H9 (cell line): Measurements from ENCODE around the gene POU2F2. TPM values are rescaled to one million over a fixed set of nuclear protein-coding genes. Genes with fewer than 3 reads are reported as not detected.
A peak's percentile ranks its signal among the peaks of the same experiment; 100 is the strongest.

Experiments used
- DNase-seq: peaks from one replicate; pipeline ENCODE4 v3.0.0-alpha.2; 2017
- H2AFZ ChIP-seq: one replicate; pipeline ENCODE4 v1.6.1; 2013; ENCODE audit warnings: mild to moderate bottlenecking, low read length, control low read depth, moderate library complexity
- H2AK5ac ChIP-seq: 2 replicates; pipeline ENCODE4 v1.6.1; 2013; ENCODE audit warnings: low read length, control low read depth, mixed read lengths; ENCODE audit not compliant: insufficient read length
- H2BK120ac ChIP-seq: one replicate; pipeline ENCODE4 v1.6.1; 2013; ENCODE audit warnings: low read depth, mild to moderate bottlenecking, low read length, control low read depth, inconsistent platforms; ENCODE audit not compliant: poor library complexity, severe bottlenecking
- H2BK12ac ChIP-seq: 2 replicates; pipeline ENCODE4 v1.6.1; 2013; ENCODE audit warnings: low read length, control low read depth, mixed read lengths, low read depth; ENCODE audit not compliant: insufficient read length
- H2BK15ac ChIP-seq: 2 replicates; pipeline ENCODE4 v1.6.1; 2013; ENCODE audit warnings: low read depth, low read length, control low read depth
- H2BK20ac ChIP-seq: one replicate; pipeline ENCODE4 v1.6.1; 2013; ENCODE audit warnings: low read depth, mild to moderate bottlenecking, low read length, control low read depth, inconsistent platforms; ENCODE audit not compliant: poor library complexity, severe bottlenecking
- H2BK5ac ChIP-seq: 2 replicates; pipeline ENCODE4 v1.6.1; 2013; ENCODE audit warnings: low read length, control low read depth, mixed read lengths; ENCODE audit not compliant: insufficient read length
- H3K14ac ChIP-seq: 2 replicates; pipeline ENCODE4 v1.6.1; 2013; ENCODE audit warnings: low read length, control low read depth; ENCODE audit not compliant: insufficient read depth
- H3K18ac ChIP-seq: 2 replicates; pipeline ENCODE4 v1.6.1; 2013; ENCODE audit warnings: low read depth, mild to moderate bottlenecking, mixed read lengths, low read length, control low read depth; ENCODE audit not compliant: insufficient read length
- H3K23ac ChIP-seq: 2 replicates; pipeline ENCODE4 v1.6.1; 2013; ENCODE audit warnings: low read length, control low read depth, mixed read lengths, low read depth; ENCODE audit not compliant: insufficient read length
- H3K23me2 ChIP-seq: 2 replicates; pipeline ENCODE4 v1.6.1; 2013; ENCODE audit warnings: low read depth, mild to moderate bottlenecking, mixed read lengths, low read length, control low read depth; ENCODE audit not compliant: insufficient read length, poor library complexity, severe bottlenecking
- H3K27ac ChIP-seq: 2 replicates; pipeline ENCODE4 v1.5.1; 2013; ENCODE audit warnings: low read length, control low read depth, mixed read lengths, low read depth; ENCODE audit not compliant: insufficient read length
- H3K27me3 ChIP-seq: 2 replicates; pipeline ENCODE4 v1.6.1; 2013; ENCODE audit warnings: low read length, control low read depth, inconsistent platforms; ENCODE audit not compliant: insufficient read depth
- H3K4ac ChIP-seq: 2 replicates; pipeline ENCODE4 v1.6.1; 2013; ENCODE audit warnings: low read depth, mild to moderate bottlenecking, control low read depth, inconsistent platforms, low read length, moderate library complexity
- H3K4me1 ChIP-seq: 2 replicates; pipeline ENCODE4 v1.6.1; 2013; ENCODE audit warnings: low read length, control low read depth, inconsistent platforms; ENCODE audit not compliant: insufficient read depth
- H3K4me2 ChIP-seq: 2 replicates; pipeline ENCODE4 v1.6.1; 2013; ENCODE audit warnings: low read length, control low read depth, mixed read lengths; ENCODE audit not compliant: insufficient read length, insufficient read depth
- H3K56ac ChIP-seq: 2 replicates; pipeline ENCODE4 v1.6.1; 2013; ENCODE audit warnings: low read depth, mild to moderate bottlenecking, mixed read lengths, low read length, control low read depth; ENCODE audit not compliant: insufficient read length
- H3K79me1 ChIP-seq: 2 replicates; pipeline ENCODE4 v1.6.1; 2013; ENCODE audit warnings: low read depth, mild to moderate bottlenecking, moderate library complexity, low read length, control low read depth, inconsistent platforms; ENCODE audit not compliant: insufficient read depth, poor library complexity, severe bottlenecking
- H3K79me2 ChIP-seq: 2 replicates; pipeline ENCODE4 v1.6.1; 2013; ENCODE audit warnings: low read length, control low read depth, inconsistent platforms; ENCODE audit not compliant: insufficient read depth
- H3K9ac ChIP-seq: 2 replicates; pipeline ENCODE4 v1.6.1; 2013; ENCODE audit warnings: low read length, control low read depth, mixed read lengths; ENCODE audit not compliant: insufficient read length; ENCODE audit errors: extremely low read depth
- H3K9me3 ChIP-seq: one replicate; pipeline ENCODE4 v1.6.1; 2013; ENCODE audit warnings: low read depth, low read length, inconsistent platforms; ENCODE audit not compliant: control insufficient read depth
- H3T11ph ChIP-seq: one replicate; pipeline ENCODE4 v1.6.1; 2013; ENCODE audit warnings: mild to moderate bottlenecking, low read length, control low read depth, inconsistent platforms
- H4K20me1 ChIP-seq: one replicate; pipeline ENCODE4 v1.6.1; 2013; ENCODE audit not compliant: control insufficient read depth, insufficient read length, insufficient read depth
- H4K5ac ChIP-seq: 2 replicates; pipeline ENCODE4 v1.6.1; 2013; ENCODE audit warnings: low read depth, mild to moderate bottlenecking, mixed read lengths, low read length, control low read depth; ENCODE audit not compliant: insufficient read length
- H4K8ac ChIP-seq: replicated peaks from 2 replicates; pipeline ENCODE4 v1.6.1; 2013; ENCODE audit warnings: low read length, control low read depth, mixed read lengths, low read depth; ENCODE audit not compliant: insufficient read length
- H4K91ac ChIP-seq: 2 replicates; pipeline ENCODE4 v1.6.1; 2013; ENCODE audit warnings: low read depth, mild to moderate bottlenecking, moderate library complexity, mixed read lengths, low read length, control low read depth; ENCODE audit not compliant: insufficient read length
- H3K27ac Mint-ChIP-seq, 3 experiments: 2 replicates in 2 of 3; 3 replicates in 1 of 3; pipeline ENCODE4 v1.8.0; 2020 to 2021; ENCODE audit warnings: mixed read lengths in 3 of 3, mild to moderate bottlenecking in 1 of 3, moderate library complexity in 1 of 3
- H3K27me3 Mint-ChIP-seq: 2 replicates; pipeline ENCODE4 v1.8.0; 2021; ENCODE audit warnings: low read depth, mild to moderate bottlenecking, moderate library complexity, mixed read lengths
- H3K36me3 Mint-ChIP-seq, 3 experiments: 2 replicates in 2 of 3; 3 replicates in 1 of 3; pipeline ENCODE4 v1.8.0; 2020 to 2021; ENCODE audit warnings: low read depth in 3 of 3, mixed read lengths in 3 of 3; ENCODE audit not compliant: insufficient read depth in 1 of 3
- H3K4me1 Mint-ChIP-seq, 2 experiments: 2 replicates each; pipeline ENCODE4 v1.8.0; 2020; ENCODE audit warnings: mixed read lengths in 2 of 2
- H3K4me3 Mint-ChIP-seq, 2 experiments: 2 replicates in 1 of 2; 3 replicates in 1 of 2; pipeline ENCODE4 v1.8.0; 2020 to 2021; ENCODE audit warnings: mild to moderate bottlenecking in 2 of 2, mixed read lengths in 2 of 2, moderate library complexity in 1 of 2
- H3K9me3 Mint-ChIP-seq, 2 experiments: 2 replicates in 1 of 2; 3 replicates in 1 of 2; pipeline ENCODE4 v1.8.0; 2020; ENCODE audit warnings: mild to moderate bottlenecking in 2 of 2, mixed read lengths in 2 of 2, moderate library complexity in 1 of 2
- CTCF ChIP-seq: fragments of 200-600 bp; sonication (generic); conservative IDR thresholded peaks from 3 replicates; pipeline ENCODE4 v1.8.0; 2021; ENCODE audit warnings: antibody characterized with exemption, mild to moderate bottlenecking
- WGBS: extraction: QIAGEN DNeasy Blood & Tissue Kit; methylation state at CpG from one replicate; pipeline ENCODE4 v1.1.7; 2013; ENCODE audit warnings: missing lambda C conversion rate, low lambda C conversion rate, mixed read lengths; ENCODE audit not compliant: insufficient read length; ENCODE audit errors: extremely low coverage; 5-methylcytosine and 5-hydroxymethylcytosine counted together
- total RNA-seq: library from RNA; stranded (reverse); gene quantifications from 2 replicates; pipeline ENCODE4 v1.2.1, GENCODE V29; 2021

POU2F2 gene
- total RNA-seq, 1 experiment from 2014 or later, result 2.9 TPM

- no peak overlapping the region for H3K18ac ChIP-seq
- H3K23me2 ChIP-seq, result no peaks in the 10 kb centered on the region
- no peak overlapping the region for H2BK12ac ChIP-seq
- H3K9me3 ChIP-seq, result no peaks in the 10 kb centered on the region
- no peak overlapping the region for H4K91ac ChIP-seq
- no peaks in the 10 kb centered on the region for H3K27me3 ChIP-seq
- no peaks in the 10 kb centered on the region for H4K20me1 ChIP-seq
- H3K4me2 ChIP-seq, result peak overlapping the region; percentile 9
- Mint-ChIP-seq H3K27ac (no peak overlapping the region), H3K4me1 (peaks cover 9 to 27% of the 10 kb centered on the region in 2 experiments), H3K9me3 (no peaks in the 10 kb centered on the region), H3K36me3 (no peaks in the 10 kb centered on the region; a peak in 1 of 7 replicates), H3K27me3 (peaks cover 16% of the 10 kb centered on the region), H3K4me3 (peak overlapping the region; percentile 52 to 77)
- H3K27ac ChIP-seq, result no peak overlapping the region
- no peak overlapping the region for H4K5ac ChIP-seq
- no peak overlapping the region for H2BK5ac ChIP-seq
- H4K8ac ChIP-seq, result no peak overlapping the region
- no peaks in the 10 kb centered on the region for H3K79me2 ChIP-seq
- H2BK120ac ChIP-seq, result no peak overlapping the region
- H3K14ac ChIP-seq, result no peak overlapping the region
- peak; percentile 30; the same call in 1 of the 3 replicates for TF ChIP-seq CTCF
- H3K9ac ChIP-seq, result no peak overlapping the region
- H3K56ac ChIP-seq, result no peak overlapping the region
- H2BK20ac ChIP-seq, result no peak overlapping the region
- no peaks in the 10 kb centered on the region for H3K79me1 ChIP-seq
- no peak overlapping the region for H2BK15ac ChIP-seq
- no CpG with 5 or more reads among the region's 15 CpGs for WGBS
- no peak overlapping the region for H2AFZ ChIP-seq
- H3K4ac ChIP-seq, result no peak overlapping the region
- no peak overlapping the region for H2AK5ac ChIP-seq
- no peak for DNase-seq
- H3K4me1 ChIP-seq, result no peaks in the 10 kb centered on the region; the same call in 1 of the 2 replicates
- no peak overlapping the region for H3K23ac ChIP-seq
- H3T11ph ChIP-seq, result no peak overlapping the region
Measured at GRCh38 chr19:42096255-42096837, 35.9 kb downstream of the POU2F2 start.
